Activated CD4-positive, alpha-beta T cell treated with anti-CD3 and anti-CD28 coated beads, Interleukin-10, Interleukin-2, amounts not matched to agents 100 ng/mL and 50 ng/mL, durations not matched to agents 16 hours and 8 hours (primary cell): Measurements from ENCODE around the gene ZNF761.
"Not testable (repeated sequence)": the region's sequence is repeated elsewhere in the genome, so short reads cannot be mapped to it uniquely, and the experiment has no call there.

Source experiments
- DNase-seq: peaks from one replicate; pipeline ENCODE4 v3.0.0-alpha.2; 2020

The ZNF761 gene

GRCh38 chr19:53431399-53432087 is at the start of gene ZNF761:
Gene ZNF761, plus strand, starts transcription at chr19:53431984. Its CDS starts 15,285 bp downstream, at chr19:53447269.
- DNase-seq = peak; percentile 96

GRCh38 chr19:53388168-53388567 is 43.6 kb upstream of the ZNF761 start:
- no peak for DNase-seq

GRCh38 chr19:53388904-53389303 is 42.9 kb upstream of the ZNF761 start:
- no peak for DNase-seq

GRCh38 chr19:53389571-53389970 is 42.2 kb upstream of the ZNF761 start:
- DNase-seq = no peak

DNA sequence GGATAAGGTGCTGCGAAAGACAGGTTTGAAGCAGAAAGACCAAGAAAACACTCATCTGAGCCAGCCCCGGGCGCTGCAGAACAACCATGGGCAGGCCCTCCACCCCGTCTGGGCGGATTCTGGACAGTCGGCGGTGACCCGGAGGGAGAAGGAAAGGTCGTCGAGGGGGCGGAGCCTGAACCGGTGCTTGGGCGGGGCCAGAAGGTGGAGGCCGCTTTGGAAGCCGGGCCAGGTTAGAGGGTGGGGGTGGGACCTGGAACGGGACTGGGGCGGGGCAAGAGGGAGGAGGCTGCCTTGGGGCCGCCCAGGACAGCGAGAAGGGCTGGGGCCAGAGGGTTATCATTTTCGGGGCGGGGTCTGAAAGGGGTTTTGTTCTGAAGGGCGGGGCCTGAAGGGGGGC is 41.8 kb upstream of the ZNF761 start:
- DNase-seq = no peak

- no peak for DNase-seq
Observed at GRCh38 chr19:53394522-53394973, 37.2 kb upstream of the ZNF761 start.

DNA sequence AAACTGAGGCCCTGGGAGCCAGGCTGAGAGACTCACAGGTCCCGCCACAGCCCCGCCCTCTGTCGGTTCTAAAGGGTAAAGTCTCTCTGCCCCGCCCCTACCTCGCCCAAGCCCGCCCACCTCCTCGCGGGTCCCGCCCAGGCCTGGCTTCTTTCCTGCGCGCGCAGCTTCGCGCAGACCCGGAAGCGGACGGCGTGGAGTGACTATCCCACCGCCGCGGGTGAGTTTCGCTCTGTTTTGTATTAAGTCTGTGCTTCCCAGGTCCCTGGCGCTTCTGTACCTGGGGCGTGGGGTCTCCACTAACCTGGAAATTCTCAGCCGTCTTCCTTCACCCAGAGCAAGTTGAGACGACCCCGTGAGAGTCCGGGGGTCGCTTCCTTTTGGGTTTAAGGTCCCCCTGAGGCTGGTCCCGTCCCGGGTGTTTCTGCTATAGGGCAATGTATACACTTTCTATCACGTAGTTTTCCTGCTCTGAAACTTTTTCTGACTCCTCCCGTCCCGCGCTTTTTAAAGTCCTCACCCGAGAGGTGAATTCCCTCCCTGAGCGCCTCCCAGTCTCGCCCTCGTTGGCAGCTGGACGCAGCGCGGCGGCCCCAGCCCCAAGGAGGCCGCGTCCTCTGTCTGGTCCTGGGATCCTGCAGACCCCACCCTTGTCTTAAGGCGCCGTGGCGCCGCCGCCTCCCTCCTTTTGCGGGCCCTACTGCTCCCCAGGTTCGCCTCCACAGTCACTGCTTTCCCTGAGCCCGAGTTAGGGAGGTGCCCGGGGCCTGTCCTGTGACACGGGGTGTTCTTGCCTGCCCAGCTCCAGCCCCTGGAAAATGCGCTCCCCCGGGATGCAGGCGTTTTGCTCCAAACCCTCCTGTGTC is 36.6 kb upstream of the ZNF761 start, which contains the start of gene ZNF765:
ZNF765 (plus strand) TSS at position 176 of the 866 bp plus-strand sequence. CDS start 2,867 bp downstream, outside the sequence.
- peak; percentile 95 for DNase-seq

- not testable (repeated sequence) for DNase-seq
Observed at GRCh38 chr19:53395840-53396524, 35.8 kb upstream of the ZNF761 start.

DNA sequence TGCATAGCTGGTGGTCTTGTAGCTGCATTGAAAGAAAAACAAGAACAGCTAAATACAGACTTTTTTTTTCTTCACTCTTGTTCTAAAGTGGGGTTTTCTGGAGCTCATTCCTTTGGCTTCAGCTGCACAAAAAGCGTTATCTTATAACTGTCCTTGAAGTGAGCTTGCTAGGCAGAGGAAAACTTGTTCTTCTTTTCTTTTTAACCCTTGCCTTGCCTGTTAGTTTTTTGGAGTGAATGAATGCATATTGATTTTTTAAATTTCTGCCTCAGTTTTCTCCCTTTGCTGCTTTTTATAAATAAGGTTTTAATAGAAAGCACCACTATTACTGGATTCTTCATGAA is 35.3 kb upstream of the ZNF761 start:
- DNase-seq = no peak

DNA sequence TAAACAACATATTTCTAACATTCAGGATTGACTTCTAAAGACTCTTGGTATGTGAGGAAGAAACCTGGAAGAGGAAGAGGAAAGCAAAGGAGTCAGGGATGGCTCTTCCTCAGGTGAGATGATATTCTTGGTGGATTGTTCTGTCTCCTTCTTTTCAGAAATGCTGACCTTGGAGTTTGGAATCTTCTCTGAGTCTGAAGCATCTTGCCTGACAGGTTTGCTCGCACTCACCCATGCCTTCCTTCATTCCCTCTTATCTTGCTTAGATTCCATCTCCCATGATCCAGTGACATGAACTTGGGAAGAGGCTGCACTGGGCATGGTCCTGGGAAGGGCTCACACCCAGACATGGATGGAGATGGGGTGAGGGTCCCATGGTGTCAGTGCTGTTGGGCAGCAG is 33.9 kb upstream of the ZNF761 start:
- DNase-seq = not testable (repeated sequence)

GRCh38 chr19:53409505-53410204 is 22.1 kb upstream of the ZNF761 start:
- DNase-seq = no peak

GRCh38 chr19:53420520-53421315 is 11.1 kb upstream of the ZNF761 start:
- DNase-seq = not testable (repeated sequence)

- no peak for DNase-seq
Observed at GRCh38 chr19:53422551-53422950, 9.2 kb upstream of the ZNF761 start.

GRCh38 chr19:53423074-53423473 is 8.7 kb upstream of the ZNF761 start:
- DNase-seq = not testable (repeated sequence)

DNA sequence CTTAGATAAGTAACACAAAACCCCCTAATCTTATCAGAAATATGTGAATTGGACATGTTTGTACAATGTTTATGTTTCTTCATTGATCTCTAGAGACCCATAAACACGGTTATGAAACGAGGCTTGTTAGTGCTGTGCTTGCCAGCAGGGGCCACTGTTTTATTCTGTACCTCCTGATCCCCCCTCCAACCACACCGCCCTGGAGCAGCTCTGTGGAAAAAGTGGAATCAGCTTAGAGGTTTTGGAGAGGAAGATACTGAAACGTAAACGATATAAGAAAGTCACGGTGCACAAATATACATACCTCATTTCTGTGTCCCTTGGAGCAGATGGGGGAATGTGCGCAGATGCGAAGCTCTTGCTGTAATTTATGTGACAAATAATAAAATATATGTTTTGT is 8.1 kb upstream of the ZNF761 start:
- not testable (repeated sequence) for DNase-seq

GRCh38 chr19:53424968-53425597 is 6.7 kb upstream of the ZNF761 start:
- peak; percentile 47 for DNase-seq

DNA sequence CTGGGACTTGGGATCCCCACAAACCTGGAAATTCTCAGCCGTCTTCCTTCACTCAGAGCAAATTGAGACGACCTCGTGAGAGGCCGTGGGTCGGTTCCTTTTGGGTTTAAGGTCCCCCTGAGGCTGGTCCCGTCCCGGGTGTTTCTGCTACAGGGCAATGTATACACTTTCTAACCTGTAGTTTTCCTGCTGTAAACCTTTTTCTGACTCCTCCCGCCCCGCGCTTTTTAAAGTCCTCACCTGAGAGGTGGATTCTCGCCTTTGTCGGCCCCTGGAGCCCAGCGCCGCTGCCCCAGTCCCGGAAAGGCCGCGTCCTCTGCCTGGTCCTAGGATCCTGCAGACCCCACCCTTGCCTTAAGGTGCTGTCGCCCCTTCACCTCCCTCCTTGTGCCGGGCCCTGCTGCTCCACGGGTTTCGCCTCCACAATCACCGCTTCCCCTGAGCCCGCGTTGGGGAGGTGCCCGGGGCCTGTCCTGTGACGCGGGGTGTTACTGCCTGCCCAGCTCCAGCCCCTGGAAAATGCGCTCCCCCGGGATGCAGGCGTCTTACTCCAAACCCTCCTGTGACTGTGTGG is 391 bp downstream of the ZNF761 start:
- DNase-seq = peak; percentile 13

DNA sequence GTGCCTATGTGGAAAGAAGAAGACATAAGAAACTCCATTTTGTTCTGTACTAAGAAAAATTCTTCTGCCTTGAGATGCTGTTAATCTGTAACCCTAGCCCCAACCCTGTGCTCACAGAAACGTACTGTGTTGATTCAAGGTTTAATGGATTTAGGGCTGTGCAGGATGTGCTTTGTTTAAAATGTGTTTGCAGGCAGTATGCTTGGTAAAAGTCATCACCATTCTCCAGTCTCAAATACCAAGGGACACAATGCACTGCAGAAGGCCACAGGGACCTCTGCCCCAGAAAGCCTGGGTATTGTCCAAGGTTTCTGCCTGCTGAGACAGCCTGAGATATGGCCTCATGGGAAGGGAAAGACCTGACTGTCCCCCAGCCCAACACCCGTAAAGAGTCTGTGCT is 12.0 kb downstream of the ZNF761 start:
- DNase-seq = not testable (repeated sequence)

DNA sequence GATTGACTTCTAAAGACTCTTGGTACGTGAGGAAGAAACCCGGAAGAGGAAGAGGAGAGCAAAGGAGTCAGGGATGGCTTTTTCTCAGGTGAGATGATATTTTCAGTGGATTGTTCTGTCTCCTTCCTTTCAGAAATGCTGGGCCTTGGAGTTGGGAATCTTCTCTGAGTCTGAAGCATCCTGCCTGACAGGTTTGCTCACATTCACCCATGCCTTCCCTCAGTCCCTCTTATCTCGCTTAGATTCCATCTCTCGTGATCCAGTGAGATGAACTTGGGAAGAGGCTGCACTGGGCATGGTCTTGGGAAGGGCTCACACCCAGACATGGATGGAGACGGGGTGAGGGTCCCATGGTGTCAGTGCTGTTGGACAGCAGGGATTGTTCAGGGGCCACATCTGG is 15.4 kb downstream of the ZNF761 start:
- not testable (repeated sequence) for DNase-seq

DNA sequence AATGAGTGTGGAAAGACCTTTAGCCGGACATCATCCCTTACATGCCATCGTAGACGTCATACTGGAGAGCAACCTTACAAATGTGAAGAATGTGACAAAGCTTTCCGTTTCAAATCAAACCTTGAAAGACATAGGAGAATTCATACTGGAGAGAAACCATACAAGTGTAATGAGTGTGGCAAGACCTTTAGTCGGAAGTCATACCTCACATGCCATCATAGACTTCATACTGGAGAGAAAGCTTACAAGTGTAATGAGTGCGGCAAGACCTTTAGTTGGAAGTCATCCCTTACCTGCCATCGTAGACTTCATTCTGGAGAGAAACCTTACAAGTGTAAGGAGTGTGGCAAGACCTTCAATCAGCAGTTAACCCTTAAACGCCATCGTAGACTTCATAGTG is 24.0 kb downstream of the ZNF761 start:
- no peak for DNase-seq
